HFFc6 (cell line): ENCODE results near the gene SLC19A1. TPM values are rescaled to one million over a fixed set of nuclear protein-coding genes. Genes with fewer than 3 reads are reported as not detected.

Experiments
- DNase-seq: peaks from one replicate; pipeline ENCODE4 v3.0.0-alpha.2; 2018
- H3K27ac Mint-ChIP-seq: 2 replicates; pipeline ENCODE4 v1.8.0; 2020; ENCODE audit warnings: mild to moderate bottlenecking, mixed read lengths
- H3K27me3 Mint-ChIP-seq: 2 replicates; pipeline ENCODE4 v1.8.0; 2021; ENCODE audit warnings: mild to moderate bottlenecking, moderate library complexity, mixed read lengths; ENCODE audit not compliant: insufficient read depth
- H3K36me3 Mint-ChIP-seq: 2 replicates; pipeline ENCODE4 v1.8.0; 2021; ENCODE audit warnings: low read depth, mixed read lengths
- H3K4me1 Mint-ChIP-seq: 2 replicates; pipeline ENCODE4 v1.8.0; 2020; ENCODE audit warnings: low read depth, mixed read lengths
- H3K4me3 Mint-ChIP-seq: 2 replicates; pipeline ENCODE4 v1.8.0; 2020; ENCODE audit warnings: mild to moderate bottlenecking, moderate library complexity, mixed read lengths
- H3K9me3 Mint-ChIP-seq: 2 replicates; pipeline ENCODE4 v1.8.0; 2020; ENCODE audit warnings: mild to moderate bottlenecking, mixed read lengths
- CTCF ChIP-seq: fragments of 200-600 bp; sonication (generic); IDR thresholded peaks from 2 replicates; pipeline ENCODE4 v1.5.0; 2021; ENCODE audit warnings: antibody characterized with exemption, mild to moderate bottlenecking
- long read RNA-seq: library from polyadenylated mRNA; unstranded; transcript quantifications from one replicate; pipeline ENCODE4 v2.0.0, GENCODE V29; 2019
- total RNA-seq, 6 experiments: library from RNA; stranded (reverse); fragmentation: NEBNext Ultra II Directional; extraction: Animal tissue kit (Norgen Biotek cat#: 25700); gene quantifications; 2 replicates in 1 of 6; 3 replicates in 5 of 6; pipeline ENCODE4 v1.2.3, GENCODE V29; 2021

SLC19A1 gene
- total RNA-seq, result 10 to 100 TPM; 12.3 to 15.9 (median 14.6) TPM
- long read RNA-seq, transcript SLC19A1-201 (6 exons, 3,811 nt), result major isoform, 7 of 16 reads
- long read RNA-seq, partial matches to known transcripts, result 3 of 16 reads
- long read RNA-seq, other reads (novel, unspliced or antisense), result 4 of 16 reads

DNA sequence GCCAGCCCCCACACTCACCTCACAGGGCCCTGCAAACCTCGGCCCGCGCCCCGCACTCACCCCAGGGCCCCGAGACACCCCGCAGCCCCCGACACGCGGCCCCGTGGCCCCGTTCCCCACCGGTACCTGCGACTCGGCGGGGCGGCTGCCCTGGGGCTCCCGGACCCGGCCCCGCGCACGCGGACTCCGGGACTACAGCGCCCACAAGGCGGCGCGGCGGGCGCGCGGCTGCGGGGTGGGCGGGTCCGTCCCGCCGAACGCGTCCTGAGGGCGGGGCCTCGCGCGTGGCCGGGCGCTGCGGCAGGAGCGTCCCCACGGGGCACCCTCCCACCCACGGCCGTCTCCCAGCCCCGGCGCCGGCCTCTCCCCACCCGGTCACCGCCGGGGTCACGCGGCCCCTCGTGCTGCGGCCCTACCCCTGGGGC, at the start of gene SLC19A1:
SLC19A1 (minus strand) TSS at position 199 of the 425 bp plus-strand sequence. CDS start 4,481 bp downstream, outside the sequence.
- H3K9me3 Mint-ChIP-seq, result no peaks in the 10 kb centered on the region
- H3K36me3 Mint-ChIP-seq, result no peaks in the 10 kb centered on the region
- peaks cover 3% of the 10 kb centered on the region for H3K27me3 Mint-ChIP-seq
- DNase-seq, result no peak
- no peaks in the 10 kb centered on the region for H3K4me1 Mint-ChIP-seq
- TF ChIP-seq CTCF, result peak; percentile 66
- peak within 1 kb of the TSS; percentile 74 for H3K4me3 Mint-ChIP-seq
- H3K27ac Mint-ChIP-seq, result peak within 1 kb of the TSS; percentile 21; the same call in 1 of the 2 replicates

GRCh38 chr21:45591619-45592207, 49.5 kb upstream of the SLC19A1 start:
- no peak for DNase-seq
- Mint-ChIP-seq H3K27me3 (peaks cover 22% of the 10 kb centered on the region), H3K4me3 (no peak overlapping the region), H3K9me3 (peaks cover 27% of the 10 kb centered on the region), H3K27ac (no peak overlapping the region), H3K36me3 (peaks cover 14% of the 10 kb centered on the region), H3K4me1 (peaks cover under 1% of the 10 kb centered on the region; the same call in 1 of the 2 replicates)
- TF ChIP-seq CTCF, result no peak

DNA sequence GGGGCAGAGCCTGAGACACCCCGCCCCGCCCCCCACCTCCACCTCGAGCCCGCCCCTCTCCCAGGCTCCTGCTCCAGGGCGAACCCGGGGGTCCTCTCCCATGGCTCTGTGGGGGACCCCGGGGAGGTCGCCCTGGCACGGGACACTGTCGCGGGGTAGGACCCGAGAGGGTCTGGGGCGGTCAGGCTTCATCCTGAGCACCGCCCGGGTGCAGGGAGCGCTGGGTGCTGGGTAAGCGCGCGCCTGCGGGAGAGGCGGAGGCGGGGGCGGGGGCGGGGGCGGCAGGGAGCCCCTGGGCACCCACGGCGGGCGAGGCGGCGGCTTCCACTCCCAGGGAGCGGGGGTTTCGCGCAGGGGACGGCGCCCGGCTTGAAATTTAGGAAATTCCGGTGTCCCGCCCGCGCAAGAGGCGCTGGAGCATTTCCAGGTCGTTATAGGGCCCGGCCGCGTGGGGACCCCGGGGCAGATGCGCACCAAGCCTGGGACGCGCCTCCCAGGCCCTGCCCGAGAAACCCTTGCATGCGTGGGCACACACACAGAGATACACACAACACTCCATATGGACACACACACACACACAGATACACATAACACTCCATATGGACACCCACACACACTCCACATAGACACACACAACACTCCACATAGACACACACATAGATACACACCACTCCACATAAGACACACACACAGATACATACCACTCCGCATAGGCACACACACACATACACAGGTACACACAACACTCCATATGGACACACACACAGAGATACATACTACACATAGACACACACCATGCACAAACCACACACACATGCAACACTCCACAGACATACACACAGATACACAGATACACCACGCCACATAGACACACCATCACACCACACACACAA, 48.7 kb upstream of the SLC19A1 start:
- Mint-ChIP-seq H3K4me3 (no peak overlapping the region), H3K27ac (no peak overlapping the region), H3K9me3 (peaks cover 34% of the 10 kb centered on the region), H3K4me1 (no peaks in the 10 kb centered on the region), H3K36me3 (peaks cover 21% of the 10 kb centered on the region), H3K27me3 (peaks cover 22% of the 10 kb centered on the region)
- DNase-seq, result no peak
- no peak for TF ChIP-seq CTCF

DNA sequence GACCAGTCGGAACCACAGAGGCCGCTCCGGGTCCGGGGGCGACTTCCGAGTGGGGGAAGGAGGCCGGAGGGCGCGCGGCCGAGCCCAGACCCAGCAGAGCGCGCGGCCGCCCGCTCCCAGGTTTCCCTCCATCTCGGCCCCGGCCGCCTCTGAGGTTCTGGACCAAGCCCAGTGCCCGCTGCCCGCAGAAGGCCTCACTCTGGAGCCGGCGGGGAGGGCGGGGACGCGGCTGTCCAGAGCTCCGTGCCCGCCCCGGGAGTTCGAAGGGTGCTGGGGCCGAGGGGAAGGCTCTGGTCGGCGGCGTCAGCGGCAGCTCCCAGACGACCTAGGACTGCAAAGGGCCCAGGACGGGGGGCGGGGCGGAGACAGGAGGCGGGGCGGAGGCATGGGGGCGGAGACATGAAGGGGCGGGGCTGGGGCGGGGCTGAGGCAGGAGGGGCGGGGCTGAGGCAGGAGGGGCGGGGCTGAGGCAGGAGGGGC, 48.0 kb upstream of the SLC19A1 start:
- no peak overlapping the region for H3K27ac Mint-ChIP-seq
- TF ChIP-seq CTCF, result no peak
- peaks cover 41% of the 10 kb centered on the region for H3K9me3 Mint-ChIP-seq
- H3K4me1 Mint-ChIP-seq, result no peaks in the 10 kb centered on the region
- peaks cover 21% of the 10 kb centered on the region for H3K27me3 Mint-ChIP-seq
- DNase-seq, result no peak
- H3K36me3 Mint-ChIP-seq, result peaks cover 23% of the 10 kb centered on the region
- no peak overlapping the region for H3K4me3 Mint-ChIP-seq

GRCh38 chr21:45589686-45590245, 47.5 kb upstream of the SLC19A1 start:
- H3K27me3 Mint-ChIP-seq, result peaks cover 20% of the 10 kb centered on the region
- H3K4me3 Mint-ChIP-seq, result no peak overlapping the region
- H3K4me1 Mint-ChIP-seq, result no peaks in the 10 kb centered on the region
- no peak for TF ChIP-seq CTCF
- peaks cover 23% of the 10 kb centered on the region for H3K36me3 Mint-ChIP-seq
- H3K27ac Mint-ChIP-seq, result no peak overlapping the region
- no peak for DNase-seq
- peaks cover 41% of the 10 kb centered on the region for H3K9me3 Mint-ChIP-seq
